IMR-90 (cell line): ENCODE measurements around the gene RAP1GAP. TPM values are rescaled to one million over a fixed set of nuclear protein-coding genes. Genes with fewer than 3 reads are reported as not detected.

Experiments
- ATAC-seq: fragments of 200-7000 bp; cut with Tn5 transposase; 2 replicates; pipeline ENCODE4 v1.9.1; 2020; ENCODE audit warnings: low read depth, mild to moderate bottlenecking, moderate library complexity
- BruUV-seq: library from RNA; stranded (reverse); fragments of 400-500 nt; replicated peaks from 2 replicates; lab custom pipeline; 2021; lab: Mats Ljungman, UMichigan
- CTCF ChIA-PET: fragments of 300-600 bp; formaldehyde crosslinking; extraction: SDS; loops from one replicate; lab custom pipeline; 2021; ENCODE audit warnings: antibody characterized with exemption; lab: Yijun Ruan, JAX
- POLR2A ChIA-PET: fragments of 300-600 bp; sonication (Branson Sonifier 250); formaldehyde crosslinking; loops from one replicate; lab custom pipeline; 2022; ENCODE audit warnings: antibody characterized with exemption; ENCODE audit not compliant: unreplicated experiment; lab: Charles Lee
- DNase-seq: peaks from one replicate; pipeline ENCODE4 v3.0.0; 2013
- H2AFZ ChIP-seq: replicated peaks from 2 replicates; pipeline ENCODE3; 2013; ENCODE audit warnings: low read length, mild to moderate bottlenecking; ENCODE audit not compliant: poor library complexity
- H2AK5ac ChIP-seq: 2 replicates; pipeline ENCODE4 v1.6.1; 2013; ENCODE audit warnings: low read depth, low read length, inconsistent platforms
- H2AK9ac ChIP-seq: replicated peaks from 2 replicates; pipeline ENCODE3; 2013; ENCODE audit warnings: mild to moderate bottlenecking, low read depth, low read length, moderate library complexity; ENCODE audit not compliant: poor library complexity
- H2BK120ac ChIP-seq: 2 replicates; pipeline ENCODE4 v1.6.1; 2013; ENCODE audit warnings: low read depth, low read length, inconsistent platforms
- H2BK15ac ChIP-seq: 3 replicates; pipeline ENCODE4 v1.6.1; 2013; ENCODE audit warnings: low read depth, low read length, inconsistent platforms
- H2BK20ac ChIP-seq: 2 replicates; pipeline ENCODE4 v1.6.1; 2013; ENCODE audit warnings: low read depth, mild to moderate bottlenecking, inconsistent platforms, low read length, moderate library complexity
- H2BK5ac ChIP-seq: 2 replicates; pipeline ENCODE4 v1.6.1; 2013; ENCODE audit warnings: mild to moderate bottlenecking, low read depth, low read length, inconsistent platforms; ENCODE audit not compliant: poor library complexity, severe bottlenecking
- H3K14ac ChIP-seq: replicated peaks from 2 replicates; pipeline ENCODE4 v1.6.1; 2013; ENCODE audit warnings: low read depth, low read length, inconsistent platforms
- H3K18ac ChIP-seq: 2 replicates; pipeline ENCODE4 v1.6.1; 2013; ENCODE audit warnings: low read depth, low read length, control low read depth
- H3K23ac ChIP-seq: 2 replicates; pipeline ENCODE4 v1.6.1; 2013; ENCODE audit warnings: low read depth, low read length, inconsistent platforms
- H3K27ac ChIP-seq: 2 replicates; pipeline ENCODE4 v1.5.1; 2013; ENCODE audit warnings: mild to moderate bottlenecking, control low read depth, low read length; ENCODE audit not compliant: insufficient read depth
- H3K27me3 ChIP-seq: 2 replicates; pipeline ENCODE4 v1.6.1; 2013; ENCODE audit warnings: low read length; ENCODE audit not compliant: control insufficient read depth, insufficient read depth
- H3K36me3 ChIP-seq: 2 replicates; pipeline ENCODE4 v1.6.1; 2013; ENCODE audit warnings: low read length, mixed read lengths; ENCODE audit not compliant: control insufficient read depth, insufficient read depth
- H3K4ac ChIP-seq: 2 replicates; pipeline ENCODE4 v1.6.1; 2013; ENCODE audit warnings: low read depth, low read length, inconsistent platforms
- H3K4me1 ChIP-seq: 2 replicates; pipeline ENCODE4 v1.6.1; 2013; ENCODE audit warnings: low read length, mixed read lengths; ENCODE audit not compliant: control insufficient read depth, insufficient read depth
- H3K4me2 ChIP-seq: 2 replicates; pipeline ENCODE4 v1.6.1; 2013; ENCODE audit warnings: low read depth, mild to moderate bottlenecking, control low read depth, low read length, moderate library complexity
- H3K4me3 ChIP-seq: 2 replicates; pipeline ENCODE4 v1.5.1; 2013; ENCODE audit warnings: low read depth, mild to moderate bottlenecking, control low read depth, low read length, moderate library complexity; ENCODE audit not compliant: insufficient read depth
- H3K56ac ChIP-seq: 2 replicates; pipeline ENCODE4 v1.6.1; 2013; ENCODE audit warnings: low read length, inconsistent platforms; ENCODE audit not compliant: insufficient read depth; ENCODE audit errors: extremely low read depth
- H3K79me1 ChIP-seq, 2 experiments: 2 replicates each; pipeline ENCODE4 v1.6.1; 2013; ENCODE audit warnings: low read length in 2 of 2, inconsistent platforms in 1 of 2, low read depth in 1 of 2
- H3K9ac ChIP-seq: 2 replicates; pipeline ENCODE4 v1.6.1; 2013; ENCODE audit warnings: low read depth, low read length, control low read depth
- H3K9me1 ChIP-seq: 2 replicates; pipeline ENCODE4 v1.6.1; 2013; ENCODE audit warnings: low read length, inconsistent platforms; ENCODE audit not compliant: insufficient read depth
- H3K9me3 ChIP-seq: 2 replicates; pipeline ENCODE4 v1.6.1; 2013; ENCODE audit warnings: low read length; ENCODE audit not compliant: control insufficient read depth, insufficient read depth
- H4K20me1 ChIP-seq: 2 replicates; pipeline ENCODE4 v1.6.1; 2013; ENCODE audit warnings: low read length, inconsistent platforms; ENCODE audit not compliant: insufficient read depth
- H4K5ac ChIP-seq: 2 replicates; pipeline ENCODE4 v1.6.1; 2013; ENCODE audit warnings: mild to moderate bottlenecking, low read depth, low read length, control low read depth
- H4K8ac ChIP-seq, 2 experiments: 2 replicates each; pipeline ENCODE4 v1.6.1; 2013; ENCODE audit warnings: low read depth in 2 of 2, low read length in 2 of 2, control low read depth in 1 of 2, inconsistent platforms in 1 of 2
- H4K91ac ChIP-seq: 2 replicates; pipeline ENCODE4 v1.6.1; 2013; ENCODE audit warnings: low read depth, low read length, inconsistent platforms; ENCODE audit not compliant: insufficient read depth
- BHLHE40 ChIP-seq: fragments of 150-350 bp; IDR thresholded peaks from 2 replicates; pipeline ENCODE4 v1.6.1; 2016; ENCODE audit warnings: mild to moderate bottlenecking, low read depth, low read length
- NFE2L2 ChIP-seq: fragments of 150-350 bp; IDR thresholded peaks from 2 replicates; pipeline ENCODE4 v1.6.1; 2016; ENCODE audit warnings: low read depth, mild to moderate bottlenecking, low read length
- POLR2A ChIP-seq: IDR thresholded peaks from 2 replicates; pipeline ENCODE4 v1.6.1; 2012; ENCODE audit warnings: mild to moderate bottlenecking, low read depth, low read length
- SMC3 ChIP-seq: fragments of 150-350 bp; IDR thresholded peaks from 2 replicates; pipeline ENCODE4 v1.6.1; 2016; ENCODE audit warnings: low read depth, mild to moderate bottlenecking, antibody characterized with exemption, low read length, moderate library complexity
- WGBS, 2 experiments: methylation state at CpG; one replicate each; pipeline versions ENCODE4 v1.1.5 to v1.1.7; 2013; ENCODE audit warnings: missing lambda C conversion rate in 2 of 2; ENCODE audit not compliant: insufficient read length in 1 of 2; ENCODE audit errors: extremely low coverage in 2 of 2; 5-methylcytosine and 5-hydroxymethylcytosine counted together
- dilution Hi-C: fragments of 300-500 bp; cut with HindIII; formaldehyde crosslinking; loops from one replicate; pipeline ENCODE4 v1.14.3; 2018; ENCODE audit warnings: low sequenced_read_pairs; ENCODE audit not compliant: unreplicated experiment
- in situ Hi-C: fragments of 300-500 bp; cut with MboI; formaldehyde crosslinking; loops from 3 replicates; pipeline ENCODE4 v1.14.3; 2019; ENCODE audit warnings: low sequenced_read_pairs, inconsistent platforms, mixed read lengths
- intact Hi-C: fragments of 100-400 bp; cut with micrococcal nuclease; formaldehyde crosslinking; loops from 2 replicates; pipeline ENCODE4 v1.10.0; 2022
- polyA plus RNA-seq, 3 experiments: library from polyadenylated mRNA; depleted of rRNA; stranded (reverse); fragments of >200 nt; gene quantifications; 2 replicates each; pipeline ENCODE4 v1.2.3, GENCODE V29; 2012; ENCODE audit warnings: low replicate concordance in 1 of 3
- total RNA-seq: library from RNA; depleted of rRNA; stranded (reverse); fragments of >200 nt; gene quantifications from 2 replicates; pipeline ENCODE4 v1.2.3, GENCODE V29; 2012

Gene RAP1GAP
- total and polyA plus RNA-seq, 2 of the 4 experiments (the other 2 are of a cell fraction): under 0.01 to 0.10 TPM

- Histone ChIP-seq H2AK9ac (no peak overlapping the region), H2AK5ac (no peak overlapping the region), H4K20me1 (peaks cover 5% of the 10 kb centered on the region; the same call in 1 of the 2 replicates), H3K9me1 (0 out of 2 replicates have a peak, but pooled peaks cover 5% of the 10 kb centered on the region), H3K4me2 (no peak overlapping the region), H4K5ac (no peak overlapping the region), H3K23ac (no peak overlapping the region), H2AFZ (no peak overlapping the region), H3K79me1 (no peaks in the 10 kb centered on the region), H3K4me3 (no peak overlapping the region), H2BK5ac (no peak overlapping the region), H3K9me3 (no peaks in the 10 kb centered on the region), H3K14ac (no peak overlapping the region), H3K27me3 (peaks cover 60% of the 10 kb centered on the region), H2BK120ac (no peak overlapping the region), H3K9ac (no peak overlapping the region), H3K4me1 (no peaks in the 10 kb centered on the region), H2BK20ac (no peak overlapping the region), H2BK15ac (no peak overlapping the region), H3K4ac (no peak overlapping the region), H4K8ac (no peak overlapping the region), H3K36me3 (no peaks in the 10 kb centered on the region), H3K18ac (no peak overlapping the region), H4K91ac (no peak overlapping the region), H3K56ac (no peak overlapping the region), H3K27ac (no peak overlapping the region)
- no peak for TF ChIP-seq NFE2L2
- TF ChIP-seq SMC3: no peak
- no peak for TF ChIP-seq POLR2A
- TF ChIP-seq BHLHE40: no peak
- WGBS, 2 experiments: 0% methylated on average over 1 of the region's 4 CpGs; no CpG with 5 or more reads in 1 of the 2 experiments
- dilution Hi-C loops: no loop called here
- in situ Hi-C loops: loop anchor here (10.0 kb wide), 2 partner anchors 285 to 405 kb away; no protein-coding TSS in a partner anchor
- DNase-seq (no peak), ATAC-seq (no peak)
- ChIA-PET POLR2A (no interaction called here), CTCF (interaction anchor here (0.6 to 1.0 kb wide), 3 partner anchors 11 to 708 kb away, joined by 3 read pairs; no protein-coding TSS in a partner anchor)
- no TSS peak for BruUV-seq
- intact Hi-C loops: loop anchor here (1.0 to 10.0 kb wide), 4 partner anchors 12 to 405 kb away; no protein-coding TSS in a partner anchor
These were observed 9.2 kb downstream of the RAP1GAP start for GRCh38 chr1:21659924-21660326.
